Glutamatergic neuron (in vitro differentiated cells): ENCODE measurements around the gene DPF3. TPM values are rescaled to one million over a fixed set of nuclear protein-coding genes. Genes with fewer than 3 reads are reported as not detected.

ENCODE experiments used
- DNase-seq: peaks from one replicate; pipeline ENCODE4 v3.0.0; 2022
- H3K27ac Mint-ChIP-seq: one replicate; pipeline ENCODE4 v1.8.0; 2020; ENCODE audit warnings: mild to moderate bottlenecking, mixed read lengths, inconsistent platforms; ENCODE audit not compliant: unreplicated experiment
- H3K27me3 Mint-ChIP-seq: one replicate; pipeline ENCODE4 v1.8.0; 2020; ENCODE audit warnings: mild to moderate bottlenecking, moderate library complexity, mixed read lengths, inconsistent platforms; ENCODE audit not compliant: unreplicated experiment
- H3K36me3 Mint-ChIP-seq: one replicate; pipeline ENCODE4 v1.8.0; 2020; ENCODE audit warnings: mild to moderate bottlenecking, mixed read lengths, inconsistent platforms; ENCODE audit not compliant: unreplicated experiment
- H3K4me1 Mint-ChIP-seq: one replicate; pipeline ENCODE4 v1.8.0; 2020; ENCODE audit warnings: mild to moderate bottlenecking, low read depth, mixed read lengths, inconsistent platforms; ENCODE audit not compliant: unreplicated experiment
- H3K4me3 Mint-ChIP-seq: one replicate; pipeline ENCODE4 v1.8.0; 2020; ENCODE audit warnings: mild to moderate bottlenecking, mixed read lengths, inconsistent platforms; ENCODE audit not compliant: unreplicated experiment
- H3K9me3 Mint-ChIP-seq: one replicate; pipeline ENCODE4 v1.8.0; 2020; ENCODE audit warnings: mild to moderate bottlenecking, moderate library complexity, mixed read lengths, inconsistent platforms; ENCODE audit not compliant: unreplicated experiment
- CTCF ChIP-seq: fragments of 200-600 bp; sonication (generic); IDR thresholded peaks from one replicate; pipeline ENCODE4 v1.5.0; 2021; ENCODE audit not compliant: partially characterized antibody, unreplicated experiment
- total RNA-seq: library from RNA; stranded (reverse); fragmentation: NEBNext Ultra II Directional; extraction: Animal tissue kit (Norgen Biotek cat#: 25700); gene quantifications from one replicate; pipeline ENCODE4 v1.2.1, GENCODE V29; 2021; ENCODE audit not compliant: unreplicated experiment

The DPF3 gene
- total RNA-seq, 1 donor from 2014 or later, result 13.7 TPM

GRCh38 chr14:72887514-72887913 lies 6.4 kb downstream of the DPF3 start:
- no peak for DNase-seq
- peaks cover 3% of the 10 kb centered on the region for H3K9me3 Mint-ChIP-seq
- H3K4me1 Mint-ChIP-seq, result peaks cover 29% of the 10 kb centered on the region
- H3K27me3 Mint-ChIP-seq, result no peaks in the 10 kb centered on the region
- H3K36me3 Mint-ChIP-seq, result no peaks in the 10 kb centered on the region
- H3K4me3 Mint-ChIP-seq, result no peak overlapping the region
- no peak overlapping the region for H3K27ac Mint-ChIP-seq
- TF ChIP-seq CTCF, result no peak

GRCh38 chr14:72884386-72884785 lies 9.5 kb downstream of the DPF3 start:
- peaks cover 29% of the 10 kb centered on the region for H3K4me1 Mint-ChIP-seq
- H3K9me3 Mint-ChIP-seq, result peaks cover 5% of the 10 kb centered on the region
- no peak overlapping the region for H3K4me3 Mint-ChIP-seq
- no peak overlapping the region for H3K27ac Mint-ChIP-seq
- DNase-seq, result no peak
- no peaks in the 10 kb centered on the region for H3K36me3 Mint-ChIP-seq
- no peak for TF ChIP-seq CTCF
- H3K27me3 Mint-ChIP-seq, result peaks cover 2% of the 10 kb centered on the region

- Mint-ChIP-seq H3K27ac (no peak overlapping the region), H3K9me3 (peaks cover 5% of the 10 kb centered on the region), H3K27me3 (peaks cover 2% of the 10 kb centered on the region), H3K4me1 (peaks cover 26% of the 10 kb centered on the region), H3K36me3 (no peaks in the 10 kb centered on the region), H3K4me3 (no peak overlapping the region)
- no peak for DNase-seq
- no peak for TF ChIP-seq CTCF
Observed at GRCh38 chr14:72883961-72884360, 9.9 kb downstream of the DPF3 start.

GRCh38 chr14:72883109-72883508 lies 10.8 kb downstream of the DPF3 start:
- TF ChIP-seq CTCF, result no peak
- no peak overlapping the region for H3K4me3 Mint-ChIP-seq
- no peak overlapping the region for H3K27ac Mint-ChIP-seq
- H3K9me3 Mint-ChIP-seq, result peaks cover 3% of the 10 kb centered on the region
- H3K27me3 Mint-ChIP-seq, result peaks cover 2% of the 10 kb centered on the region
- H3K4me1 Mint-ChIP-seq, result peaks cover 19% of the 10 kb centered on the region
- no peak for DNase-seq
- H3K36me3 Mint-ChIP-seq, result no peaks in the 10 kb centered on the region

- TF ChIP-seq CTCF, result no peak
- H3K27ac Mint-ChIP-seq, result no peak overlapping the region
- H3K4me3 Mint-ChIP-seq, result no peak overlapping the region
- peaks cover 2% of the 10 kb centered on the region for H3K27me3 Mint-ChIP-seq
- DNase-seq, result no peak
- H3K4me1 Mint-ChIP-seq, result peaks cover 19% of the 10 kb centered on the region
- peaks cover 1% of the 10 kb centered on the region for H3K9me3 Mint-ChIP-seq
- no peaks in the 10 kb centered on the region for H3K36me3 Mint-ChIP-seq
Observed at GRCh38 chr14:72882463-72882862, 11.4 kb downstream of the DPF3 start.
